Hepatocyte (in vitro differentiated cells): ENCODE measurements around the gene CNTNAP2. TPM values are rescaled to one million over a fixed set of nuclear protein-coding genes. Genes with fewer than 3 reads are reported as not detected.

Source experiments
- DNase-seq: peaks from one replicate; pipeline ENCODE4 v3.0.0-alpha.2; 2016; ENCODE audit warnings: low spot score
- H2AFZ ChIP-seq: fragments of 200-600 bp; sonication (generic); 2 replicates; pipeline ENCODE4 v1.6.0; 2016; ENCODE audit warnings: antibody characterized with exemption, mild to moderate bottlenecking
- H3K27ac ChIP-seq: fragments of 200-600 bp; sonication (generic); 2 replicates; pipeline ENCODE4 v1.5.1; 2016; ENCODE audit warnings: mild to moderate bottlenecking
- H3K27me3 ChIP-seq: fragments of 200-600 bp; sonication (generic); 2 replicates; pipeline ENCODE4 v1.6.1; 2016
- H3K36me3 ChIP-seq: fragments of 200-600 bp; sonication (generic); replicated peaks from 2 replicates; pipeline ENCODE4 v1.5.1; 2016; ENCODE audit warnings: low read depth; ENCODE audit not compliant: insufficient read depth
- H3K4me1 ChIP-seq: fragments of 200-600 bp; sonication (generic); 2 replicates; pipeline ENCODE4 v1.5.1; 2016; ENCODE audit warnings: mild to moderate bottlenecking, moderate library complexity; ENCODE audit not compliant: insufficient read depth
- H3K4me2 ChIP-seq: fragments of 200-600 bp; sonication (generic); 2 replicates; pipeline ENCODE4 v1.6.0; 2016
- H3K4me3 ChIP-seq: fragments of 200-600 bp; sonication (generic); 2 replicates; pipeline ENCODE4 v1.5.1; 2016; ENCODE audit warnings: mild to moderate bottlenecking
- H3K79me2 ChIP-seq: fragments of 200-600 bp; sonication (generic); 2 replicates; pipeline ENCODE4 v1.6.0; 2017; ENCODE audit warnings: mild to moderate bottlenecking
- H3K9me2 ChIP-seq: fragments of 200-600 bp; sonication (generic); replicated peaks from 2 replicates; pipeline ENCODE4 v1.6.0; 2017; ENCODE audit warnings: mild to moderate bottlenecking; ENCODE audit not compliant: insufficient read depth
- H3K9me3 ChIP-seq: fragments of 200-600 bp; sonication (generic); 2 replicates; pipeline ENCODE4 v1.5.1; 2016; ENCODE audit warnings: low read depth, mild to moderate bottlenecking
- H4K20me1 ChIP-seq: fragments of 200-600 bp; sonication (generic); 2 replicates; pipeline ENCODE4 v1.6.0; 2016; ENCODE audit warnings: mild to moderate bottlenecking; ENCODE audit not compliant: insufficient read depth, poor library complexity, severe bottlenecking
- EZH2 ChIP-seq: fragments of 200-600 bp; sonication (generic); IDR thresholded peaks from 2 replicates; pipeline ENCODE4 v1.6.1; 2016; ENCODE audit warnings: antibody characterized with exemption, mild to moderate bottlenecking, borderline replicate concordance
- EZH2phosphoT487 ChIP-seq: fragments of 200-600 bp; sonication (generic); IDR thresholded peaks from one replicate; pipeline ENCODE4 v1.6.1; 2018; ENCODE audit warnings: antibody characterized with exemption, mild to moderate bottlenecking, low read depth, moderate library complexity; ENCODE audit not compliant: unreplicated experiment, severe bottlenecking
- WGBS: methylation state at CpG from one replicate; pipeline ENCODE4 v1.1.6; 2016; ENCODE audit warnings: low lambda C conversion rate; ENCODE audit errors: missing lambda C conversion rate; 5-methylcytosine and 5-hydroxymethylcytosine counted together
- polyA plus RNA-seq: library from polyadenylated mRNA; unstranded; fragments of >200 nt; fragmentation: Nextera tagmentation; extraction: Ambion mirVana; gene quantifications from 2 replicates; pipeline ENCODE4 v1.2.1, GENCODE V29; 2016
- total RNA-seq: library from RNA; depleted of rRNA; stranded (reverse); fragments of >200 nt; gene quantifications from 2 replicates; pipeline ENCODE4 v1.2.3, GENCODE V29; 2014
- TF ChIP-seq, protein P1 (sequence below): fragments of 200-600 bp; sonication (generic); IDR thresholded peaks from 2 replicates; pipeline ENCODE4 v1.5.1; 2016; ENCODE audit warnings: antibody characterized with exemption, mild to moderate bottlenecking; ENCODE audit not compliant: poor library complexity

CNTNAP2 gene
- total and polyA plus RNA-seq, 2 experiments from 2014 or later: 7.5 to 14.7 TPM

DNA sequence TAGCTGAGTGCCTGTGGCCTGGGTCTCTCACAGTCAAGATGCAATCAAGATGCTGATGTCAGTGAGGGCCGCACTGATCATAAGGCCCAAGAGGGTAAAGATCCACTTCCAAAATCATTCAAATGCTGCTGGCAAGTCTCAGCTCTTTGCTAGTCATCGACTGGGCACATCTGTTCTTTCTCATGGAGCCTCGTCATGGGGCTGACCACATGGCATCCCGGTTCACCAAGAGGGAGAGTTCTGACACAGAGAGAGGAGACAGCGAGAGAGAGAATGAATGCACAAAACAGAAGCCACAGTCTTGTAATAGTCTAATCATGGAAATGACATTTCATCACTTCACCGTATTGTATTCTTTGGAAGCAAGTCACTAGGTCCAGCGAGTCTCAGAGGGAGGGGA lies 1406.5 kb downstream of the CNTNAP2 start:
- Histone ChIP-seq H3K27ac (no peak overlapping the region), H3K9me3 (no peaks in the 10 kb centered on the region), H3K9me2 (no peaks in the 10 kb centered on the region), H3K79me2 (no peaks in the 10 kb centered on the region), H3K27me3 (no peaks in the 10 kb centered on the region), H4K20me1 (no peaks in the 10 kb centered on the region), H3K4me1 (no peaks in the 10 kb centered on the region), H2AFZ (no peak overlapping the region), H3K36me3 (no peaks in the 10 kb centered on the region), H3K4me3 (no peak overlapping the region), H3K4me2 (no peak overlapping the region)
- DNase-seq: no peak
- 80% methylated on average over 7 of the region's 7 CpGs for WGBS
- TF ChIP-seq EZH2phosphoT487 (no peak), EZH2 (no peak)
- TF ChIP-seq, protein P1, sequence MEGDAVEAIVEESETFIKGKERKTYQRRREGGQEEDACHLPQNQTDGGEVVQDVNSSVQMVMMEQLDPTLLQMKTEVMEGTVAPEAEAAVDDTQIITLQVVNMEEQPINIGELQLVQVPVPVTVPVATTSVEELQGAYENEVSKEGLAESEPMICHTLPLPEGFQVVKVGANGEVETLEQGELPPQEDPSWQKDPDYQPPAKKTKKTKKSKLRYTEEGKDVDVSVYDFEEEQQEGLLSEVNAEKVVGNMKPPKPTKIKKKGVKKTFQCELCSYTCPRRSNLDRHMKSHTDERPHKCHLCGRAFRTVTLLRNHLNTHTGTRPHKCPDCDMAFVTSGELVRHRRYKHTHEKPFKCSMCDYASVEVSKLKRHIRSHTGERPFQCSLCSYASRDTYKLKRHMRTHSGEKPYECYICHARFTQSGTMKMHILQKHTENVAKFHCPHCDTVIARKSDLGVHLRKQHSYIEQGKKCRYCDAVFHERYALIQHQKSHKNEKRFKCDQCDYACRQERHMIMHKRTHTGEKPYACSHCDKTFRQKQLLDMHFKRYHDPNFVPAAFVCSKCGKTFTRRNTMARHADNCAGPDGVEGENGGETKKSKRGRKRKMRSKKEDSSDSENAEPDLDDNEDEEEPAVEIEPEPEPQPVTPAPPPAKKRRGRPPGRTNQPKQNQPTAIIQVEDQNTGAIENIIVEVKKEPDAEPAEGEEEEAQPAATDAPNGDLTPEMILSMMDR: no peak

DNA sequence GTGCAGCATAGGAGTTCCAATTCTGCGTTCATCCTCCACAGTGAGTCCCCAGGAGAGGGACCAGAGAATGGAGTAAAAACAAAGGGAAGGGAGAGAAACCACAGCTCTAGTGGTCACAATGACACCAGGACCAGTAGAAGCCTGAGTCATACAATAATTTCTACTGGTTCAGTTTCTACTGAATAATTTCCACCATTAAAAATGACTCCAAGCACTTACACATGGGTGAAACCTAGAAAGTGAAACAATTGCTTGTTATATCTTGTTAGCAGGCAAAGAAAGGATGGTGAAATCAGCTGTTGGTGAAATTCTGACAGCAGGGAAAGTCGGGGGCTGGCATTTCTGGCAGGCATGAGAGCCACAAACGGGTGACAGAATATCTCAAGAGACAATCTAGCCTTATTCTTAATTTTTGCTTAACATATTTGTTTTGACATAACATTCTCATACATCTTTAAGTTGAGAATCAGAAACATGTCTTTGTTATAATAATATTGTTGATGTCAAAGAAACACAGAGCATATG lies 1408.2 kb downstream of the CNTNAP2 start:
- DNase-seq: no peak
- H4K20me1 ChIP-seq: no peaks in the 10 kb centered on the region
- no peaks in the 10 kb centered on the region for H3K79me2 ChIP-seq
- TF ChIP-seq, protein P1: no peak
- TF ChIP-seq EZH2phosphoT487 (no peak), EZH2 (no peak)
- no peaks in the 10 kb centered on the region for H3K4me1 ChIP-seq
- 75% methylated on average over 3 of the region's 3 CpGs for WGBS
- no peak overlapping the region for H3K4me2 ChIP-seq
- no peak overlapping the region for H3K27ac ChIP-seq
- H2AFZ ChIP-seq: no peak overlapping the region
- no peaks in the 10 kb centered on the region for H3K36me3 ChIP-seq
- no peaks in the 10 kb centered on the region for H3K9me2 ChIP-seq
- no peaks in the 10 kb centered on the region for H3K9me3 ChIP-seq
- H3K27me3 ChIP-seq: no peaks in the 10 kb centered on the region
- H3K4me3 ChIP-seq: no peak overlapping the region

DNA sequence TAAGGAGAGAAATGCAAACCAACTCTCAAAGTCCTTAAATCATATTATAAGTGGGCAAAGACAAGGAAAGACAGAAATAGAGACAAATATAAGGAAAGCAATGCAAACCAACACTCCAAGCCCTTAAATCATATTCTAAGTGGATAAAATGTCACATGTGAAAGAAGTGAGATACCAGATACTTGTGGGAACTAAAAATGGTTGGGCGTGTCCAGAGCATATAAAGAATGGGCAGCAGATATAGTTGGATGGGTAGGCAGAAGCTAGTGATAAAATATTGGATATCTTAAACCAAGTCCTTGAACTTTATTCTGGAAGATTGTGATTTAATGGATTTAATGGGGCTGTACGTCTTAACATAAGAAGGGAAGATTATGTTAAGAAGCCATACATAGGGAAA lies 1408.7 kb downstream of the CNTNAP2 start:
- Histone ChIP-seq H4K20me1 (no peaks in the 10 kb centered on the region), H3K4me2 (no peak overlapping the region), H3K27ac (no peak overlapping the region), H3K36me3 (no peaks in the 10 kb centered on the region), H3K4me1 (no peaks in the 10 kb centered on the region), H2AFZ (no peak overlapping the region), H3K4me3 (no peak overlapping the region), H3K27me3 (no peaks in the 10 kb centered on the region), H3K9me2 (no peaks in the 10 kb centered on the region), H3K79me2 (no peaks in the 10 kb centered on the region), H3K9me3 (no peaks in the 10 kb centered on the region)
- DNase-seq: no peak
- 87% methylated on average over 2 of the region's 2 CpGs for WGBS
- TF ChIP-seq, protein P1: no peak
- no peak for TF ChIP-seq EZH2
- no peak for TF ChIP-seq EZH2phosphoT487

DNA sequence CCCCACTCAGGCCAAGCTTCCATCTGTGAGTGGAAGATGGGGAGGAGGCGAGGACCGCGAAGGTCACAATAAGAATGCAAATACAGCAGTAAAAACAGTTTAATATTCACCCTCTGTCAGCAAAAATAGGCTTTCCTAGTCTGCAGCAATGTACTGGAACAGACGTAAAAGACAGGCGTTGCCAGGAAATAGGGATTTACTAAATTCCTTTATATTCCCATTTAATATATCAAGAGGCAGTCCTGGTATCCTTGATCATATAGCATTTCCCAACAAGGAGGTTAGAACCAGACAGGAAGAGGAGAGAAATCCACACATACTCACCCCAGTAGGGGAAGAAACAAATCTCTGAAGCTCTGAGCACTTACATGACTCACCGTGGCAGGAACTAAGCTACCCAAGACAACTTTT lies 1419.1 kb downstream of the CNTNAP2 start:
- H3K36me3 ChIP-seq: no peaks in the 10 kb centered on the region
- no peaks in the 10 kb centered on the region for H3K79me2 ChIP-seq
- TF ChIP-seq, protein P1: no peak
- TF ChIP-seq EZH2 (no peak), EZH2phosphoT487 (no peak)
- no peak overlapping the region for H3K4me2 ChIP-seq
- H3K9me3 ChIP-seq: no peaks in the 10 kb centered on the region
- no peaks in the 10 kb centered on the region for H3K27me3 ChIP-seq
- no peak overlapping the region for H3K27ac ChIP-seq
- WGBS: 60% methylated on average over 6 of the region's 6 CpGs
- H4K20me1 ChIP-seq: no peaks in the 10 kb centered on the region
- H3K9me2 ChIP-seq: no peaks in the 10 kb centered on the region
- no peak overlapping the region for H3K4me3 ChIP-seq
- H2AFZ ChIP-seq: no peak overlapping the region
- DNase-seq: peak; percentile 13
- H3K4me1 ChIP-seq: no peaks in the 10 kb centered on the region
